CD14-positive monocyte (primary cell): ENCODE results near the gene BAIAP2L2. TPM values are rescaled to one million over a fixed set of nuclear protein-coding genes. Genes with fewer than 3 reads are reported as not detected.

Source experiments
- DNase-seq, 3 donors: peaks; one replicate each; pipeline ENCODE4 v3.0.0-alpha.2; 2011 to 2022
- H2AFZ ChIP-seq: 2 replicates; pipeline ENCODE4 v1.6.0; 2012; ENCODE audit warnings: mild to moderate bottlenecking, low read depth, low read length, inconsistent platforms; ENCODE audit not compliant: insufficient read depth, poor library complexity, severe bottlenecking
- H3K27ac ChIP-seq, 2 donors: 1 replicate in 1 of 2; 2 replicates in 1 of 2; pipeline ENCODE4 v1.5.1; 2012 to 2013; ENCODE audit warnings: low read length in 2 of 2, control low read depth in 1 of 2, inconsistent platforms in 1 of 2, low read depth in 1 of 2, mild to moderate bottlenecking in 1 of 2
- H3K27me3 ChIP-seq, 2 donors: one replicate each; pipeline versions ENCODE4 v1.6.0 to v1.6.1; 2011 to 2013; ENCODE audit warnings: low read length in 2 of 2; ENCODE audit not compliant: control insufficient read depth in 2 of 2, insufficient read depth in 2 of 2
- H3K36me3 ChIP-seq, 2 donors: replicated peaks in 1 of 2; 1 replicate in 1 of 2; 2 replicates in 1 of 2; pipeline versions ENCODE4 v1.5.1 to v1.6.1; 2012 to 2013; ENCODE audit warnings: low read length in 2 of 2, control low read depth in 1 of 2, inconsistent platforms in 1 of 2, mild to moderate bottlenecking in 1 of 2; ENCODE audit not compliant: insufficient read depth in 2 of 2, control insufficient read depth in 1 of 2
- H3K4me1 ChIP-seq, 2 donors: 1 replicate in 1 of 2; 2 replicates in 1 of 2; pipeline versions ENCODE4 v1.5.1 to v1.6.1; 2012 to 2013; ENCODE audit warnings: low read length in 2 of 2, control low read depth in 1 of 2, inconsistent platforms in 1 of 2, mild to moderate bottlenecking in 1 of 2, moderate library complexity in 1 of 2; ENCODE audit not compliant: insufficient read depth in 2 of 2, control insufficient read depth in 1 of 2
- H3K4me2 ChIP-seq: replicated peaks from 2 replicates; pipeline ENCODE3; 2012; ENCODE audit warnings: low read length, moderate library complexity, mild to moderate bottlenecking; ENCODE audit not compliant: poor library complexity, severe bottlenecking; ENCODE audit errors: extremely low read depth
- H3K4me3 ChIP-seq, 3 experiments: fragments of 200-600 bp in 1 of 3; sonication (generic) in 1 of 3; replicated peaks in 1 of 3; 1 replicate in 2 of 3; 2 replicates in 1 of 3; pipeline ENCODE4 v1.5.1; 2011 to 2013; ENCODE audit warnings: low read length in 3 of 3, mild to moderate bottlenecking in 3 of 3, control low read depth in 2 of 3, low read depth in 2 of 3, inconsistent platforms in 1 of 3, moderate library complexity in 1 of 3
- H3K79me2 ChIP-seq: 2 replicates; pipeline ENCODE4 v1.6.0; 2012; ENCODE audit warnings: mild to moderate bottlenecking, control low read depth, inconsistent platforms, low read length, moderate library complexity; ENCODE audit not compliant: insufficient read depth
- H3K9ac ChIP-seq: 2 replicates; pipeline ENCODE4 v1.6.0; 2017; ENCODE audit warnings: low read length, mild to moderate bottlenecking; ENCODE audit not compliant: insufficient read depth, poor library complexity, severe bottlenecking
- H3K9me3 ChIP-seq, 2 donors: replicated peaks in 1 of 2; 1 replicate in 1 of 2; 2 replicates in 1 of 2; pipeline versions ENCODE4 v1.5.1 to v1.6.1; 2012 to 2013; ENCODE audit warnings: low read length in 2 of 2, control low read depth in 1 of 2; ENCODE audit not compliant: control insufficient read depth in 1 of 2, insufficient read depth in 1 of 2
- H4K20me1 ChIP-seq: 2 replicates; pipeline ENCODE4 v1.6.0; 2012; ENCODE audit warnings: mild to moderate bottlenecking, low read length, control low read depth, moderate library complexity; ENCODE audit not compliant: insufficient read depth
- H3K27ac Mint-ChIP-seq, 7 donors: one replicate each; pipeline ENCODE4 v1.8.0; 2020; ENCODE audit warnings: mild to moderate bottlenecking in 7 of 7, mixed read lengths in 7 of 7, moderate library complexity in 6 of 7, inconsistent platforms in 2 of 7
- H3K27me3 Mint-ChIP-seq, 3 donors: one replicate each; pipeline ENCODE4 v1.8.0; 2021 to 2022; ENCODE audit warnings: low read depth in 3 of 3, mild to moderate bottlenecking in 3 of 3, mixed read lengths in 3 of 3, moderate library complexity in 3 of 3, inconsistent platforms in 1 of 3
- H3K36me3 Mint-ChIP-seq, 2 donors: one replicate each; pipeline ENCODE4 v1.8.0; 2020; ENCODE audit warnings: mixed read lengths in 2 of 2, inconsistent platforms in 1 of 2, mild to moderate bottlenecking in 1 of 2
- H3K4me1 Mint-ChIP-seq: one replicate; pipeline ENCODE4 v1.8.0; 2020; ENCODE audit warnings: mild to moderate bottlenecking, mixed read lengths
- H3K4me3 Mint-ChIP-seq, 2 donors: one replicate each; pipeline ENCODE4 v1.8.0; 2020; ENCODE audit warnings: mild to moderate bottlenecking in 2 of 2, mixed read lengths in 2 of 2, moderate library complexity in 1 of 2
- H3K9me3 Mint-ChIP-seq, 7 donors: one replicate each; pipeline ENCODE4 v1.8.0; 2020 to 2022; ENCODE audit warnings: mixed read lengths in 7 of 7, mild to moderate bottlenecking in 6 of 7, moderate library complexity in 6 of 7, inconsistent platforms in 2 of 7
- WGBS: methylation state at CpG from one replicate; pipeline ENCODE4 v1.1.5; 2013; ENCODE audit warnings: missing lambda C conversion rate; ENCODE audit not compliant: insufficient coverage; 5-methylcytosine and 5-hydroxymethylcytosine counted together
- intact Hi-C, 2 donors: fragments of 100-400 bp; cut with micrococcal nuclease; formaldehyde crosslinking; loops; one replicate each; pipeline versions ENCODE4 v1.15.0 to v1.15.1; 2023
- polyA plus RNA-seq, 3 donors: library from polyadenylated mRNA; depleted of rRNA in 1 of 3; unstranded in 2 of 3; stranded (reverse) in 1 of 3; fragments of 300-500 nt in 2 of 3; fragments of >200 nt in 1 of 3; fragmentation: Illumina TruSeq in 2 of 3; gene quantifications; 1 replicate in 2 of 3; 2 replicates in 1 of 3; pipeline ENCODE4 v1.2.3, GENCODE V29; 2012 to 2021
- TF ChIP-seq, protein P1 (sequence below): fragments of 200-600 bp; IDR thresholded peaks from one replicate; pipeline ENCODE4 v1.8.0; 2022; ENCODE audit warnings: antibody characterized with exemption, mild to moderate bottlenecking

BAIAP2L2 gene
- polyA plus RNA-seq, 3 donors, result 0.11 TPM; not detected in 2

DNA sequence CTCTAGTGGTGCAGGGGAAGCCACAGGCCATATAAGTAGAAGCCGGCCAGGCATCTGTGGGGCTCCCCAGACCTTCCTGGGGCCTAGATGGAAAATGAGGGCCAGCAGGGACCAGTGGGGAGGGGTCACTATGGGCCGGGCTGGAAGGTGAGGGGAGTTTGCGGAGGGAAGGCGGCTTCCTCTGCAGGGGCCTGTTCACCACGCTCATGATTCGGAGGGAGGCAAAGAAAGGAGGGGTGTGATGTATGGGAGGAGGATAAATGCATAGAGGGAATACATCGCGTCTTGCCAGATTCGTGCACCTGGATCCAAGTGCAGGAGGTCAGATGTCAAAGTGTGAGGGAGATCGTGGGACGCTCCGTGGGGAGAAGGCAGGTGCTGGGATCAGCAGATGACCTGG lies 33.4 kb downstream of the BAIAP2L2 start:
- Histone ChIP-seq H4K20me1 (no peaks in the 10 kb centered on the region), H3K79me2 (no peaks in the 10 kb centered on the region), H3K9ac (no peak overlapping the region), H3K27ac (no peak overlapping the region), H3K4me1 (peaks cover 6 to 15% of the 10 kb centered on the region in 2 donors), H3K27me3 (peaks cover 9 to 21% of the 10 kb centered on the region in 2 donors), H3K9me3 (no peaks in the 10 kb centered on the region), H3K4me3 (no peak overlapping the region), H3K4me2 (no peak overlapping the region), H3K36me3 (peaks cover 24 to 31% of the 10 kb centered on the region in 2 donors), H2AFZ (no peak overlapping the region)
- no peak overlapping the region for H3K4me3 Mint-ChIP-seq
- intact Hi-C loops, result no loop called here
- peaks cover 22 to 28% (median 23%) of the 10 kb centered on the region in 3 donors for H3K27me3 Mint-ChIP-seq
- TF ChIP-seq, protein P1, sequence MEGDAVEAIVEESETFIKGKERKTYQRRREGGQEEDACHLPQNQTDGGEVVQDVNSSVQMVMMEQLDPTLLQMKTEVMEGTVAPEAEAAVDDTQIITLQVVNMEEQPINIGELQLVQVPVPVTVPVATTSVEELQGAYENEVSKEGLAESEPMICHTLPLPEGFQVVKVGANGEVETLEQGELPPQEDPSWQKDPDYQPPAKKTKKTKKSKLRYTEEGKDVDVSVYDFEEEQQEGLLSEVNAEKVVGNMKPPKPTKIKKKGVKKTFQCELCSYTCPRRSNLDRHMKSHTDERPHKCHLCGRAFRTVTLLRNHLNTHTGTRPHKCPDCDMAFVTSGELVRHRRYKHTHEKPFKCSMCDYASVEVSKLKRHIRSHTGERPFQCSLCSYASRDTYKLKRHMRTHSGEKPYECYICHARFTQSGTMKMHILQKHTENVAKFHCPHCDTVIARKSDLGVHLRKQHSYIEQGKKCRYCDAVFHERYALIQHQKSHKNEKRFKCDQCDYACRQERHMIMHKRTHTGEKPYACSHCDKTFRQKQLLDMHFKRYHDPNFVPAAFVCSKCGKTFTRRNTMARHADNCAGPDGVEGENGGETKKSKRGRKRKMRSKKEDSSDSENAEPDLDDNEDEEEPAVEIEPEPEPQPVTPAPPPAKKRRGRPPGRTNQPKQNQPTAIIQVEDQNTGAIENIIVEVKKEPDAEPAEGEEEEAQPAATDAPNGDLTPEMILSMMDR, result no peak
- WGBS, result 93% methylated on average over 12 of the region's 12 CpGs
- H3K36me3 Mint-ChIP-seq, result peaks cover 22 to 27% of the 10 kb centered on the region in 2 donors
- H3K27ac Mint-ChIP-seq, result no peak overlapping the region
- peaks cover 0 to 6% (median 0%) of the 10 kb centered on the region in 7 donors for H3K9me3 Mint-ChIP-seq
- peaks cover 2% of the 10 kb centered on the region for H3K4me1 Mint-ChIP-seq
- DNase-seq, result no peak

DNA sequence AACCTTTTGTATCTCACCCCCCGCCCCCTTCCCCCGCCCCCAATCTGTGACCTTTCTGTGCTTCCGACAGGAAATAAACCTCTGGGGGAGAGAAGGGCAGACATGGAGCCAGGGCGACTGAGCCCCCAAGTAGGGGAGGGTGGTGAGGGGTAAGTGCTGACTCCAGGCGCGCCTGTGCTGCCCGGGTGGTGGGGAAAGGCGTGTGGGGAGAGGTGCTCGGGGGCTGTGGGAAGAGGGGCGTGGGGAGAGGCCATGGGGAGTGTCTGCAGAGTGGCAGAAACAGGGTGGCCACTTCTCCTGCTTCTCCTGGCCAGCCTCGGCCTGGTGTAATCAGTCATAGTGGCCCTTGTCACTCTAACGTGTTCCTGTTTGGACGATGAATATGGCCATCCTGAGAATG lies 34.5 kb downstream of the BAIAP2L2 start:
- 97% methylated on average over 10 of the region's 13 CpGs for WGBS
- peaks cover 0 to 3% (median 0%) of the 10 kb centered on the region in 7 donors for H3K9me3 Mint-ChIP-seq

More for the DNA sequence above, 34.5 kb downstream of the BAIAP2L2 start:
- intact Hi-C loops, result no loop called here
- Mint-ChIP-seq H3K36me3 (peaks cover 27 to 36% of the 10 kb centered on the region in 2 donors), H3K27me3 (peaks cover 14 to 18% (median 17%) of the 10 kb centered on the region in 3 donors), H3K4me3 (no peak overlapping the region), H3K4me1 (peaks cover 2% of the 10 kb centered on the region), H3K27ac (no peak overlapping the region)
- TF ChIP-seq, protein P1, result no peak
- H3K4me3 ChIP-seq, result no peak overlapping the region
- no peaks in the 10 kb centered on the region for H3K79me2 ChIP-seq
- peaks cover 31 to 35% of the 10 kb centered on the region in 2 donors for H3K36me3 ChIP-seq
- DNase-seq, result no peak
- no peak overlapping the region for H3K9ac ChIP-seq
- peaks cover 0 to 4% of the 10 kb centered on the region in 2 donors for H3K4me1 ChIP-seq
- H3K27ac ChIP-seq, result no peak overlapping the region
- no peaks in the 10 kb centered on the region for H3K9me3 ChIP-seq
- H3K27me3 ChIP-seq, result peaks cover under 1 to 14% of the 10 kb centered on the region in 2 donors
- no peaks in the 10 kb centered on the region for H4K20me1 ChIP-seq
- H3K4me2 ChIP-seq, result no peak overlapping the region
- H2AFZ ChIP-seq, result no peak overlapping the region
